ENCODE results near the gene JUNB. TPM values are rescaled to one million over a fixed set of nuclear protein-coding genes. Genes with fewer than 3 reads are reported as not detected.
A peak's percentile ranks its signal among the peaks of the same experiment; 100 is the strongest.

The JUNB gene
- total and polyA plus RNA-seq, 2 of the 4 experiments (the other 2 are of a cell fraction): 20.8 to 109 TPM

DNA sequence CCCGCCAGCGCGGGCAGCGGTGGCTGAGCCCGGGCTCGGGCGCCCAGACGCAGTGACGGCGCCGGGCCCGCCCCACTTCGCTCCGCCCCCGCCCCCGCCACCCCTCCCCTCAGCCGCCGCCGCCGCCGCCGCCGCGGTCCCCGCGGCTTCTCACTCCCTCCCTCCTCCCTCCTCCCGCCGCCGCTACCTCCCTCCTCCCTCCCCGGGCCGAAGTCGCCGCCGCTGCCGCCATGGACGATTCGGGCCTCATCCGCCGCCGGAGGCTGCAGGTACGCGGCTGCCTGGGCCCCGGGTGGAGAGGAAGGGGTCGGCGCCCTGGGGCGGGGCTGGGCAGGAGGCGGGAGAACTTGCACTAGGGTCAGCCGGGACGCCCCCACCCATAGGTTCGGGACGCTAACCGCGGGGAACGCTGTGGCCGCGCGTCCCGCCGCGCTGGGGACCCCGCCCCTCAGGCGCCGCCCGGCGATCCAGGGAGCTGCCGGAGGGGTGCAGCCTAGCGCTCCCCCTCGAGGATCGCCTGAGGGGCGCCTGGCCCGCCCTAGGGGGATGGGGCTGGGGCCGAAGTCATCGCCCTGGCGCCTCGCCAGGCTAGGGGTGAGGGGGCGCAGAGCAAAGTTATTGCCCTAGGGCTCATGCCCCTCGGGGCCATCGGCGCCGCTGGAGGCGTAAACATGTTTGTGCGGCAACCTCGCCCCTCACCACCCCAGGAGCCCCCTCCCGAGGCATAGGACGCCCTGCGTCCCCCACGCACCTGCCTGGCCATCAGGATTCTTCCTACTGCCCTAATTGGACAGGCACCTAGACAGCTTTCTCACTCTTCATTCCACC is 42.7 kb downstream of the JUNB start:
- Histone ChIP-seq H3K23ac (ENCODE audit: low read depth, low read length) (no peak overlapping the region), H3K14ac (replicated peaks; ENCODE audit: low read depth, low read length) (no peak overlapping the region), H3K27ac (ENCODE audit: insufficient read depth, low read length) (no peak overlapping the region), H3K4me3 (ENCODE audit: insufficient read depth, low read depth, low read length) (peak overlapping the region; percentile 56), H4K8ac (ENCODE audit: low read depth in 2 of 2, low read length in 2 of 2) (no peak overlapping the region), H3K56ac (ENCODE audit: extremely low read depth, insufficient read depth, low read length) (no peak overlapping the region), H2AFZ (replicated peaks; ENCODE audit: low read length, poor library complexity) (peak overlapping the region; percentile 89), H4K91ac (ENCODE audit: insufficient read depth, low read depth, low read length) (no peak overlapping the region), H2BK20ac (ENCODE audit: low read depth, low read length) (no peak overlapping the region), H3K4me1 (ENCODE audit: control insufficient read depth, insufficient read depth, low read length) (peaks cover 4% of the 10 kb centered on the region; the same call in 1 of the 2 replicates), H3K36me3 (ENCODE audit: control insufficient read depth, insufficient read depth, low read length) (no peaks in the 10 kb centered on the region), H3K9ac (ENCODE audit: low read depth, low read length) (no peak overlapping the region), H3K9me3 (ENCODE audit: control insufficient read depth, insufficient read depth, low read length) (no peaks in the 10 kb centered on the region; the same call in 1 of the 2 replicates), H2AK5ac (ENCODE audit: low read depth, low read length) (no peak overlapping the region), H3K18ac (ENCODE audit: low read depth, low read length) (no peak overlapping the region), H2BK15ac (ENCODE audit: low read depth, low read length) (no peak overlapping the region), H4K5ac (ENCODE audit: low read depth, low read length) (no peak overlapping the region), H3K79me1 (ENCODE audit: low read depth in 1 of 2, low read length in 2 of 2) (no peaks in the 10 kb centered on the region), H3K27me3 (ENCODE audit: control insufficient read depth, insufficient read depth, low read length) (peaks cover 54% of the 10 kb centered on the region), H2BK120ac (ENCODE audit: low read depth, low read length) (no peak overlapping the region), H4K20me1 (ENCODE audit: insufficient read depth, low read length) (peaks cover 21% of the 10 kb centered on the region), H2AK9ac (replicated peaks; ENCODE audit: low read depth, low read length, poor library complexity) (no peak overlapping the region), H3K4me2 (ENCODE audit: low read depth, low read length) (peak overlapping the region; percentile 74), H3K9me1 (ENCODE audit: insufficient read depth, low read length) (0 out of 2 replicates have a peak, but pooled peaks cover 8% of the 10 kb centered on the region), H2BK5ac (ENCODE audit: low read depth, low read length, poor library complexity, severe bottlenecking) (no peak overlapping the region), H3K4ac (ENCODE audit: low read depth, low read length) (no peak overlapping the region)
- CTCF ChIA-PET: interaction anchor here (0.9 kb wide), 1 partner anchor 13 kb away, joined by 3 read pairs; no protein-coding TSS in a partner anchor
- whole genome bisulfite sequencing, 2 experiments (ENCODE audit: extremely low coverage in 2 of 2, insufficient read length in 1 of 2): 2% methylated on average over 19 of the region's 87 CpGs; no CpG with 5 or more reads in 1 of the 2 experiments
- POLR2A ChIA-PET (ENCODE audit: unreplicated experiment): no interaction called here
- dilution Hi-C loops (cut with HindIII; ENCODE audit: low sequenced_read_pairs, unreplicated experiment) (no loop called here), intact Hi-C loops (cut with micrococcal nuclease) (no loop called here), in situ Hi-C loops (cut with MboI; ENCODE audit: low sequenced_read_pairs) (no loop called here)
- peak; percentile 40 for ATAC-seq (ENCODE audit: low read depth)
- TF ChIP-seq MXI1 (IDR thresholded peaks at IDR 0.05; ENCODE audit: borderline replicate concordance, low read depth, low read length): no peak
- no TSS peak for BruUV-seq (replicated peaks)
- no peak for DNase-seq

All from IMR-90 (cell line).